Neutrophil (primary cell): ENCODE measurements around the gene SLC30A7.

ENCODE experiments used
- H3K27ac ChIP-seq: fragments of 200-600 bp; sonication (generic); 2 replicates; pipeline ENCODE4 v1.5.1; 2016; ENCODE audit warnings: mild to moderate bottlenecking, moderate library complexity
- H3K27me3 ChIP-seq: fragments of 200-600 bp; sonication (generic); 2 replicates; pipeline ENCODE4 v1.6.0; 2016; ENCODE audit warnings: mild to moderate bottlenecking
- H3K36me3 ChIP-seq: fragments of 200-600 bp; sonication (generic); 2 replicates; pipeline ENCODE4 v1.5.1; 2017
- H3K4me1 ChIP-seq, 2 experiments: fragments of 200-600 bp in 1 of 2; sonication (generic) in 1 of 2; 1 replicate in 1 of 2; 2 replicates in 1 of 2; pipeline versions ENCODE4 v1.5.1 to v1.6.1; 2013 to 2016; ENCODE audit warnings: low read depth in 1 of 2, low read length in 1 of 2, mild to moderate bottlenecking in 1 of 2, moderate library complexity in 1 of 2; ENCODE audit not compliant: control insufficient read depth in 1 of 2, insufficient read depth in 1 of 2
- H3K4me3 ChIP-seq, 2 experiments: fragments of 200-600 bp in 1 of 2; sonication (generic) in 1 of 2; 1 replicate in 1 of 2; 2 replicates in 1 of 2; pipeline ENCODE4 v1.5.1; 2013 to 2016; ENCODE audit warnings: low read depth in 1 of 2, low read length in 1 of 2, mild to moderate bottlenecking in 1 of 2, moderate library complexity in 1 of 2
- H3K9me3 ChIP-seq: fragments of 200-600 bp; sonication (generic); 2 replicates; pipeline ENCODE4 v1.5.1; 2016
- TF ChIP-seq, protein P1 (sequence below): fragments of 200-600 bp; sonication (generic); IDR thresholded peaks from 2 replicates; pipeline ENCODE4 v1.5.1; 2016; ENCODE audit warnings: antibody characterized with exemption

The SLC30A7 gene

DNA sequence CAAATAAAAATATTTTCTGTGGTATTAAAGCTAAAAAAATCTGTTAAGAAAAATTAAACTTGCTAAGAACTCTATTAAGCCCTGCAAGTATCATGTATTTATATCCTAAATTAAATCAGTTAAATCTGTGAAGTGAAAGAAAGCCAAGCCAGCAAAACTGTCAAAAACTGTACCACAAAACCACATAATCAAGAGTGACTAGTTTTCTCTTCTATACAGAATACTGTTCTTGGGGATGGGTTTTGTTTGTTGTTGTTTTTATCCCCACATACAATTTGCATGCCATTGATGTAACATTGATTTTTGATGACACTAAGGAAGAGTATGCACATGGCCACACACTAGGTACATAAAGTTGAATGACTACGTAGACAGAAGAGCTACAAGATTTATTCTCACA is 109.3 kb downstream of the SLC30A7 start:
- Histone ChIP-seq H3K27ac (peak overlapping the region; percentile 63), H3K9me3 (no peaks in the 10 kb centered on the region), H3K4me1 (peaks cover 60 to 63% of the 10 kb centered on the region in 2 experiments), H3K4me3 (peak overlapping the region in 1 of 2 experiments; percentile 6), H3K27me3 (no peaks in the 10 kb centered on the region), H3K36me3 (no peaks in the 10 kb centered on the region)
- TF ChIP-seq, protein P1, sequence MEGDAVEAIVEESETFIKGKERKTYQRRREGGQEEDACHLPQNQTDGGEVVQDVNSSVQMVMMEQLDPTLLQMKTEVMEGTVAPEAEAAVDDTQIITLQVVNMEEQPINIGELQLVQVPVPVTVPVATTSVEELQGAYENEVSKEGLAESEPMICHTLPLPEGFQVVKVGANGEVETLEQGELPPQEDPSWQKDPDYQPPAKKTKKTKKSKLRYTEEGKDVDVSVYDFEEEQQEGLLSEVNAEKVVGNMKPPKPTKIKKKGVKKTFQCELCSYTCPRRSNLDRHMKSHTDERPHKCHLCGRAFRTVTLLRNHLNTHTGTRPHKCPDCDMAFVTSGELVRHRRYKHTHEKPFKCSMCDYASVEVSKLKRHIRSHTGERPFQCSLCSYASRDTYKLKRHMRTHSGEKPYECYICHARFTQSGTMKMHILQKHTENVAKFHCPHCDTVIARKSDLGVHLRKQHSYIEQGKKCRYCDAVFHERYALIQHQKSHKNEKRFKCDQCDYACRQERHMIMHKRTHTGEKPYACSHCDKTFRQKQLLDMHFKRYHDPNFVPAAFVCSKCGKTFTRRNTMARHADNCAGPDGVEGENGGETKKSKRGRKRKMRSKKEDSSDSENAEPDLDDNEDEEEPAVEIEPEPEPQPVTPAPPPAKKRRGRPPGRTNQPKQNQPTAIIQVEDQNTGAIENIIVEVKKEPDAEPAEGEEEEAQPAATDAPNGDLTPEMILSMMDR: no peak

DNA sequence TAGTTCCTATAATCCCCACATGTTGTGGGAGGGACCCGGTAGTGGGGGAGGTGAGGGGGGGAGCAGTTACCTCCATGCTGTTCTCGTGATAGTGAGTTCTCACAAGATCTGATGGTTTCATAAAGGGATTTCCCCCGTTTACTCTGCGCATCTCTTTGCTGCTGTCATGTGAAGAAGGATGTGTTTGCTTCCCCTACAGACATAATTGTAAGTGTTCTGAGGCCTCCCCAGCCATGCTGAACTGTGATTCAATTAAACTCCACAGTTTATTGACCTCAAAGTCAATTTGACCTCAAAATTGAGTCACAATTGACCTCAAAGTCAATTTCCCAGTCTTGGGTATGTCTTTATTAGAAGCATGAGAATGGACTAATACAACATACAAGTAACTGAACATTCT is 110.0 kb downstream of the SLC30A7 start:
- H3K27ac ChIP-seq: peak overlapping the region; percentile 66
- no peak overlapping the region for H3K4me3 ChIP-seq
- no peaks in the 10 kb centered on the region for H3K27me3 ChIP-seq
- peaks cover 60 to 63% of the 10 kb centered on the region in 2 experiments for H3K4me1 ChIP-seq
- no peaks in the 10 kb centered on the region for H3K36me3 ChIP-seq
- no peaks in the 10 kb centered on the region for H3K9me3 ChIP-seq
- TF ChIP-seq, protein P1: no peak

DNA sequence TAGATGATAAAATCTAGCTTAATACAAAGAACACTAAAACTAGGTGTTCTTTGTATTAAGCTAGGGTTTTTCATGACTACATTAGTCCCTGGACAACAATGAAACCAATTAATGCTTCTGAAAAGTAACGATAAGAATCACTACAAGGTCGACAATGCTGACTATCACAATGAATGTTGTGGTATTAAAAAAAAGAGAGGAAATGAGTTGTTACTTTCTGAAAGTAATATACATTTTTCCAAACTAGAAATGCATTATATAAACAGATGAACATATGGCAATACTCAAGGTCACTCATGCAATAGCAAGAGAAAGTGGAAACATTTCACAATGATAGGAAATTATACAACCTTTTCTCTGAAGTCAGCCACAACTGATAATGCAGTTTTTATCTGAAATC is 110.7 kb downstream of the SLC30A7 start:
- H3K9me3 ChIP-seq: no peaks in the 10 kb centered on the region
- TF ChIP-seq, protein P1: no peak
- peak overlapping the region in 1 of 2 experiments; percentile 5 for H3K4me3 ChIP-seq
- no peaks in the 10 kb centered on the region for H3K27me3 ChIP-seq
- H3K36me3 ChIP-seq: no peaks in the 10 kb centered on the region
- peak overlapping the region; percentile 66 for H3K27ac ChIP-seq
- H3K4me1 ChIP-seq: peaks cover 58 to 60% of the 10 kb centered on the region in 2 experiments

DNA sequence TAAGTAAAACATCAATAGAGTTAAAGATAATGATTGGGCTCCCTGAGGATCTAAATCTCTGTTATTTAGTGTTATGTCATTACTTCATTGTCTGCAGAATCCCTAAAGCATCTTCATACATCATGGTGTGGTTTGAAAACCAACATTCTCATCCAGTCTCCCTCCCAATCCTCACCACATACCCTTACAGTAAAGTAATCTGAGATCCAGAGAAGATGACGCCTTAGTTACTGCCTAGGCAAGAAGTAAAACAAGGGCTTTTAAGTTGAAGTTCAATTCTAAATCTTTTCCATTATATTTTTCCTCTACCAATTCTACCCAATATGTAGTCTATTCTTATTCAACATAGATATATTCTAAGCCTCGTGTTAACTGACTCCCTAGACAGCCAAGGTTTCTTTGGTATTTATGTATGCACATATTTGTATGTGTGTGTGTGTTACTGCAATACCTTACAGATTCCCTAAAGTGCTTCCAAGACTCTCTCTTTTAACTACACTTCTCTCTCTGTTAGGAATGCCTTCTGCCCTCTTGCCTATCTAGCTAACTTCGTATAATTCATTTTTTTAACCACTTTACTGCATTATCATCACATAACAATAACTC is 112.4 kb downstream of the SLC30A7 start:
- no peaks in the 10 kb centered on the region for H3K36me3 ChIP-seq
- peaks cover 40 to 42% of the 10 kb centered on the region in 2 experiments for H3K4me1 ChIP-seq
- H3K4me3 ChIP-seq: no peak overlapping the region
- no peak overlapping the region for H3K27ac ChIP-seq
- H3K27me3 ChIP-seq: no peaks in the 10 kb centered on the region
- TF ChIP-seq, protein P1: no peak
- H3K9me3 ChIP-seq: no peaks in the 10 kb centered on the region

DNA sequence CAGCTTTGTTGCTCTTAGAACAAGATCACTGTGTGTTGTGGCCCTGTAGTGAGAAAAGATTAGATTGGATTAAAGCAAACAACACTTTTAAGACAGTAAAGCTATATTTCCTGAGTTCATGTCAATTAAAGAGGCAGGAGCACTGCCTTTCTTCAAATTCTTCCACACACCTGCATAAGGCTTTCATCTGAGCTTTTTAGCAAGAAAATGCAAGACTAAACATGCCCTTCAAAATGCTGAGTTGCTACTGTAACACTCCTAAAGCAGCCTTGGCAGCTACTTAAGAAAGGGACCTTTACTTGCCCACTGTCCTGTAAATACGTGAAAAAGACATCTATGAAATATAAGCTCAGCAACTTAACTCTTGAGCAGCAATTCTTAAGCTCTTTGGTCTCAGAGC is 117.9 kb downstream of the SLC30A7 start:
- Histone ChIP-seq H3K4me1 (peaks cover 0 to 4% of the 10 kb centered on the region in 2 experiments), H3K9me3 (no peaks in the 10 kb centered on the region), H3K27ac (no peak overlapping the region), H3K36me3 (no peaks in the 10 kb centered on the region), H3K4me3 (no peak overlapping the region), H3K27me3 (no peaks in the 10 kb centered on the region)
- TF ChIP-seq, protein P1: no peak
